Naive B cell (primary cell): ENCODE measurements around the gene SPAM1. TPM values are rescaled to one million over a fixed set of nuclear protein-coding genes. Genes with fewer than 3 reads are reported as not detected.

ENCODE experiments used
- ATAC-seq, 2 donors: fragments of 150-1000 bp; cut with Tn5 transposase; 2 replicates each; pipeline ENCODE4 v1.10.0; 2021; ENCODE audit warnings: low read depth in 2 of 2, mild to moderate bottlenecking in 2 of 2, moderate library complexity in 2 of 2
- DNase-seq: peaks from one replicate; pipeline ENCODE4 v3.0.0; 2022
- H3K27ac Mint-ChIP-seq, 6 donors: one replicate each; pipeline ENCODE4 v1.8.0; 2020 to 2022; ENCODE audit warnings: mild to moderate bottlenecking in 6 of 6, mixed read lengths in 6 of 6, moderate library complexity in 5 of 6, inconsistent platforms in 2 of 6
- H3K27me3 Mint-ChIP-seq, 3 donors: one replicate each; pipeline ENCODE4 v1.8.0; 2021 to 2022; ENCODE audit warnings: mixed read lengths in 3 of 3, mild to moderate bottlenecking in 1 of 3
- H3K36me3 Mint-ChIP-seq, 2 donors: one replicate each; pipeline ENCODE4 v1.8.0; 2020 to 2022; ENCODE audit warnings: mixed read lengths in 2 of 2, inconsistent platforms in 1 of 2, mild to moderate bottlenecking in 1 of 2
- H3K4me1 Mint-ChIP-seq, 3 donors: one replicate each; pipeline ENCODE4 v1.8.0; 2020 to 2022; ENCODE audit warnings: mixed read lengths in 3 of 3, inconsistent platforms in 1 of 3, mild to moderate bottlenecking in 1 of 3, moderate library complexity in 1 of 3
- H3K4me3 Mint-ChIP-seq, 8 donors: one replicate each; pipeline ENCODE4 v1.8.0; 2020 to 2022; ENCODE audit warnings: mild to moderate bottlenecking in 8 of 8, mixed read lengths in 8 of 8, moderate library complexity in 8 of 8, inconsistent platforms in 2 of 8
- H3K9me3 Mint-ChIP-seq, 7 donors: one replicate each; pipeline ENCODE4 v1.8.0; 2020 to 2022; ENCODE audit warnings: mixed read lengths in 7 of 7, mild to moderate bottlenecking in 5 of 7, inconsistent platforms in 2 of 7, moderate library complexity in 1 of 7
- polyA plus RNA-seq, 6 donors: library from polyadenylated mRNA; unstranded; fragments of 300-500 nt; fragmentation: Illumina TruSeq; gene quantifications; one replicate each; pipeline ENCODE4 v1.2.3, GENCODE V29; 2021; ENCODE audit warnings: low read depth in 6 of 6

SPAM1 gene
- polyA plus RNA-seq, 6 donors from 2014 or later = not detected

GRCh38 chr7:123929655-123930054, 4.6 kb downstream of the SPAM1 start:
- peaks cover 0 to 12% (median 3%) of the 10 kb centered on the region in 7 donors for H3K9me3 Mint-ChIP-seq
- no peaks in the 10 kb centered on the region for H3K36me3 Mint-ChIP-seq
- H3K4me3 Mint-ChIP-seq = no peak overlapping the region
- H3K27ac Mint-ChIP-seq = no peak overlapping the region
- no peak for ATAC-seq
- H3K27me3 Mint-ChIP-seq = peaks cover 0 to 4% (median 0%) of the 10 kb centered on the region in 3 donors
- DNase-seq = no peak
- no peaks in the 10 kb centered on the region for H3K4me1 Mint-ChIP-seq

- ATAC-seq = no peak
- peaks cover 0 to 4% (median 0%) of the 10 kb centered on the region in 3 donors for H3K27me3 Mint-ChIP-seq
- H3K4me3 Mint-ChIP-seq = no peak overlapping the region
- no peaks in the 10 kb centered on the region for H3K36me3 Mint-ChIP-seq
- no peaks in the 10 kb centered on the region for H3K4me1 Mint-ChIP-seq
- no peak overlapping the region for H3K27ac Mint-ChIP-seq
- peaks cover 0 to 16% (median 5%) of the 10 kb centered on the region in 7 donors for H3K9me3 Mint-ChIP-seq
- no peak for DNase-seq
Measured at GRCh38 chr7:123935436-123936381, 10.7 kb downstream of the SPAM1 start.

GRCh38 chr7:123936388-123936787, 11.3 kb downstream of the SPAM1 start:
- no peaks in the 10 kb centered on the region for H3K4me1 Mint-ChIP-seq
- H3K27me3 Mint-ChIP-seq = peaks cover 0 to 4% (median 0%) of the 10 kb centered on the region in 3 donors
- H3K27ac Mint-ChIP-seq = no peak overlapping the region
- H3K36me3 Mint-ChIP-seq = no peaks in the 10 kb centered on the region
- DNase-seq (no peak), ATAC-seq (no peak)
- no peak overlapping the region for H3K4me3 Mint-ChIP-seq
- H3K9me3 Mint-ChIP-seq = peaks cover 0 to 16% (median 5%) of the 10 kb centered on the region in 7 donors

- DNase-seq (no peak), ATAC-seq (no peak)
- no peak overlapping the region for H3K27ac Mint-ChIP-seq
- no peaks in the 10 kb centered on the region for H3K27me3 Mint-ChIP-seq
- no peaks in the 10 kb centered on the region for H3K4me1 Mint-ChIP-seq
- H3K9me3 Mint-ChIP-seq = peaks cover 0 to 16% (median 5%) of the 10 kb centered on the region in 7 donors
- no peak overlapping the region for H3K4me3 Mint-ChIP-seq
- H3K36me3 Mint-ChIP-seq = no peaks in the 10 kb centered on the region
Measured at GRCh38 chr7:123939784-123940183, 14.7 kb downstream of the SPAM1 start.

- Mint-ChIP-seq H3K27ac (no peak overlapping the region), H3K27me3 (no peaks in the 10 kb centered on the region), H3K4me1 (no peaks in the 10 kb centered on the region), H3K36me3 (no peaks in the 10 kb centered on the region), H3K9me3 (peaks cover 0 to 11% (median 0%) of the 10 kb centered on the region in 7 donors), H3K4me3 (no peak overlapping the region)
- ATAC-seq = no peak
- DNase-seq = no peak
Measured at GRCh38 chr7:123941391-123942180, 16.5 kb downstream of the SPAM1 start.

GRCh38 chr7:123944395-123944794, 19.4 kb downstream of the SPAM1 start:
- Mint-ChIP-seq H3K4me1 (no peaks in the 10 kb centered on the region), H3K36me3 (no peaks in the 10 kb centered on the region), H3K27me3 (no peaks in the 10 kb centered on the region), H3K4me3 (no peak overlapping the region), H3K9me3 (no peaks in the 10 kb centered on the region), H3K27ac (no peak overlapping the region)
- DNase-seq = no peak
- ATAC-seq = no peak

- no peaks in the 10 kb centered on the region for H3K4me1 Mint-ChIP-seq
- peaks cover 0 to 5% (median 0%) of the 10 kb centered on the region in 7 donors for H3K9me3 Mint-ChIP-seq
- no peaks in the 10 kb centered on the region for H3K27me3 Mint-ChIP-seq
- ATAC-seq (no peak), DNase-seq (no peak)
- no peak overlapping the region for H3K27ac Mint-ChIP-seq
- no peak overlapping the region for H3K4me3 Mint-ChIP-seq
- H3K36me3 Mint-ChIP-seq = no peaks in the 10 kb centered on the region
Measured at GRCh38 chr7:123945938-123946337, 20.9 kb downstream of the SPAM1 start.

- H3K27ac Mint-ChIP-seq = no peak overlapping the region
- no peak overlapping the region for H3K4me3 Mint-ChIP-seq
- H3K9me3 Mint-ChIP-seq = peaks cover 0 to 7% (median 0%) of the 10 kb centered on the region in 7 donors
- no peaks in the 10 kb centered on the region for H3K36me3 Mint-ChIP-seq
- DNase-seq (no peak), ATAC-seq (no peak)
- H3K27me3 Mint-ChIP-seq = no peaks in the 10 kb centered on the region
- no peaks in the 10 kb centered on the region for H3K4me1 Mint-ChIP-seq
Measured at GRCh38 chr7:123948136-123948535, 23.1 kb downstream of the SPAM1 start.

- Mint-ChIP-seq H3K27me3 (no peaks in the 10 kb centered on the region), H3K36me3 (no peaks in the 10 kb centered on the region), H3K4me3 (no peak overlapping the region), H3K27ac (no peak overlapping the region), H3K9me3 (peaks cover 0 to 5% (median 0%) of the 10 kb centered on the region in 7 donors), H3K4me1 (no peaks in the 10 kb centered on the region)
- no peak for ATAC-seq
- no peak for DNase-seq
Measured at GRCh38 chr7:123958186-123958703, 33.2 kb downstream of the SPAM1 start.

- H3K4me1 Mint-ChIP-seq = no peaks in the 10 kb centered on the region
Measured at GRCh38 chr7:123961771-123962170, 36.7 kb downstream of the SPAM1 start.

GRCh38 chr7:123966936-123967335, 41.9 kb downstream of the SPAM1 start:
- ATAC-seq = no peak
- H3K27me3 Mint-ChIP-seq = no peaks in the 10 kb centered on the region
- no peaks in the 10 kb centered on the region for H3K4me1 Mint-ChIP-seq
- no peak overlapping the region for H3K27ac Mint-ChIP-seq
- H3K36me3 Mint-ChIP-seq = no peaks in the 10 kb centered on the region
- no peak overlapping the region for H3K4me3 Mint-ChIP-seq
- DNase-seq = no peak
- peaks cover 0 to 7% (median 0%) of the 10 kb centered on the region in 7 donors for H3K9me3 Mint-ChIP-seq

More at GRCh38 chr7:123961771-123962170, 36.7 kb downstream of the SPAM1 start:
- ATAC-seq (no peak), DNase-seq (no peak)
- peaks cover 0 to 10% (median 0%) of the 10 kb centered on the region in 7 donors for H3K9me3 Mint-ChIP-seq
- H3K4me3 Mint-ChIP-seq = no peak overlapping the region
- no peak overlapping the region for H3K27ac Mint-ChIP-seq
- no peaks in the 10 kb centered on the region for H3K27me3 Mint-ChIP-seq
- no peaks in the 10 kb centered on the region for H3K36me3 Mint-ChIP-seq

- Mint-ChIP-seq H3K4me1 (no peaks in the 10 kb centered on the region), H3K9me3 (peaks cover 0 to 11% (median 2%) of the 10 kb centered on the region in 7 donors), H3K4me3 (no peak overlapping the region), H3K27me3 (no peaks in the 10 kb centered on the region), H3K27ac (no peak overlapping the region), H3K36me3 (no peaks in the 10 kb centered on the region)
- no peak for ATAC-seq
- DNase-seq = no peak
Measured at GRCh38 chr7:123972045-123972444, 47.0 kb downstream of the SPAM1 start.

GRCh38 chr7:123972831-123973230, 47.8 kb downstream of the SPAM1 start:
- Mint-ChIP-seq H3K27me3 (no peaks in the 10 kb centered on the region), H3K4me1 (no peaks in the 10 kb centered on the region), H3K27ac (no peak overlapping the region), H3K4me3 (no peak overlapping the region), H3K36me3 (no peaks in the 10 kb centered on the region), H3K9me3 (peaks cover 0 to 5% (median 2%) of the 10 kb centered on the region in 7 donors)
- ATAC-seq (no peak), DNase-seq (no peak)
